Measurements from ENCODE around the gene TM7SF2. TPM values are rescaled to one million over a fixed set of nuclear protein-coding genes. Genes with fewer than 3 reads are reported as not detected.

TM7SF2 gene
- total RNA-seq, 1 experiment from 2014 or later, result 49.5 TPM

- intact Hi-C loops (cut with micrococcal nuclease; ENCODE audit: unreplicated experiment), result no loop called here
- Histone ChIP-seq H3K4me1 (replicated peaks; ENCODE audit: insufficient read depth) (peaks cover 19% of the 10 kb centered on the region), H4K20me1 (ENCODE audit: insufficient read depth) (peaks cover 39% of the 10 kb centered on the region), H3K27me3 (ENCODE audit: insufficient read depth, low read depth) (no peaks in the 10 kb centered on the region), H3F3A (ENCODE audit: insufficient read depth, low read depth) (peaks cover 59% of the 10 kb centered on the region), H3K9me2 (ENCODE audit: insufficient read depth) (no peaks in the 10 kb centered on the region), H3K36me3 (ENCODE audit: low read depth) (peaks cover 49% of the 10 kb centered on the region), H3K79me2 (ENCODE audit: low read depth) (peaks cover 35% of the 10 kb centered on the region), H3K4me3 (no peak overlapping the region), H2AFZ (no peak overlapping the region), H3K4me2 (no peak overlapping the region), H3K27ac (no peak overlapping the region), H3K9me3 (ENCODE audit: insufficient read depth, low read depth) (no peaks in the 10 kb centered on the region)
- ChIA-PET POLR2A (ENCODE audit: unreplicated experiment) (no interaction called here), CTCF (no interaction called here)
- TF ChIP-seq EZH2 (IDR thresholded peaks at IDR 0.05; ENCODE audit: low read depth) (no peak), CTCF (conservative IDR thresholded peaks at IDR 0.05) (no peak)
- BruUV-seq (replicated peaks), result no TSS peak
- no peak for DNase-seq
These were observed 19.7 kb downstream of the TM7SF2 start for GRCh38 chr11:65131417-65131776.

DNA sequence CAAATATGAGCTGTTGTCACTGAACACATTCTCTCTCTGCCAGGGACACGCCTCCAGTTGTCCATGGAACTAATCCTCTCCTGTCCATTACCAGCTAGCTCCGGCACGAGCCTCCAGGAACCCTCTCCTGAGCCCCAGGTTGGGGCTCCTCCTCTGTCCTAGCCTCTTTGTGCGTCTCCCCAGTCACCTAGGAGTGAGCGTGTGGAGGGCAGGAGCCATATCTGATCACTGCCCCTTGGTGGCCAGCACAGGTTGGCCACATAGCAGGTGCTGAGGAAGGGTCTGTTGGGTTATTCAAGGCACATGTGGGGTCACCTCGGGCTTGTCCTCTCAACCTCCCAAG is 20.2 kb downstream of the TM7SF2 start:
- peaks cover 48% of the 10 kb centered on the region for H3K36me3 ChIP-seq (ENCODE audit: low read depth)
- POLR2A ChIA-PET (ENCODE audit: unreplicated experiment), result no interaction called here
- CTCF ChIA-PET, result no interaction called here

DNA sequence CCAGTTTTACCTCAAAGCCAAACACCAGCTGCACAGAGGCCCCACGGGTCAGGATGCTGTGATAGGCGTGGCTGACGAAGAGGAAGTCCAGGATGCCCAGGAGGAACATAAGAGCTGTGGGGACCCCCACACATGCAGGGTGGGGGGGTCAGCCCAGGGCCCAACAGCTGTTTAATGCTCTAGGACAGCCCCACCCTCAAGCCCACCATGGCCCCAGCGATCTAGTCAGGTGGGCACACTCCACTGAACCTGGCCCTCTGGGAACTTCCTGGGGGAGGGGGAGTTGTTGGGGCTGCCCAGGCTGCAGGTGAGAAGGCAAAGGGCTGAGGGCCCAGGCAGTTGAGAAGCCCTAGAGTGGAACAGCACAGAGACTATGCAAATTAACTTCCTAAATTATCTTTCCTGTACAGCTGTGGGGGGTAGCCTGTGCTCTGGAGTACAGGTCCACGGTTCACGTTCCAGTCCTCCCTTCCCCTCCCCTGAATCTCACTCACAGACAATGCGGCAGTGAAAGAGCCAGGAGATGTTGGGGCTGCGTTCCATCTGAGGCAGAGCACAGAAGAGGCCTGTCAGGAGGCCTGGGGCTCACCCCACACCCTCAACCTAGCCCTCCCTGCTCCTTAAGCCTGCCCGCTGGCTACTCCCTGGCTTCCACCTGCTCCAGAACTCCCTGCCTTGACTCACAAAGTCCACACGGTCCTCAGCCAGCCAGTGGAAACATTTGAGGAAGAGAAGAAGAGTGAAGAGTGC is 20.7 kb downstream of the TM7SF2 start:
- Histone ChIP-seq H3K9me2 (ENCODE audit: insufficient read depth) (no peaks in the 10 kb centered on the region), H2AFZ (no peak overlapping the region), H3K36me3 (ENCODE audit: low read depth) (peaks cover 43% of the 10 kb centered on the region), H4K20me1 (ENCODE audit: insufficient read depth) (peaks cover 34% of the 10 kb centered on the region), H3K79me2 (ENCODE audit: low read depth) (peaks cover 35% of the 10 kb centered on the region), H3K4me1 (replicated peaks; ENCODE audit: insufficient read depth) (peaks cover 19% of the 10 kb centered on the region), H3K4me2 (peak overlapping the region; percentile 89), H3K27ac (no peak overlapping the region), H3F3A (ENCODE audit: insufficient read depth, low read depth) (peaks cover 49% of the 10 kb centered on the region), H3K4me3 (peak overlapping the region; percentile 92; the same call in 1 of the 2 replicates), H3K9me3 (ENCODE audit: insufficient read depth, low read depth) (no peaks in the 10 kb centered on the region), H3K27me3 (ENCODE audit: insufficient read depth, low read depth) (no peaks in the 10 kb centered on the region)
- BruUV-seq (replicated peaks), result no TSS peak
- CTCF ChIA-PET, result no interaction called here
- intact Hi-C loops (cut with micrococcal nuclease; ENCODE audit: unreplicated experiment), result no loop called here
- DNase-seq, result no peak
- TF ChIP-seq EZH2 (IDR thresholded peaks at IDR 0.05; ENCODE audit: low read depth) (no peak), CTCF (conservative IDR thresholded peaks at IDR 0.05) (no peak)
- POLR2A ChIA-PET (ENCODE audit: unreplicated experiment), result no interaction called here

More for the DNA sequence above, 20.2 kb downstream of the TM7SF2 start:
- DNase-seq, result no peak
- Histone ChIP-seq H3K4me1 (replicated peaks; ENCODE audit: insufficient read depth) (peaks cover 19% of the 10 kb centered on the region), H3F3A (ENCODE audit: insufficient read depth, low read depth) (peaks cover 54% of the 10 kb centered on the region), H2AFZ (no peak overlapping the region), H3K27ac (no peak overlapping the region), H3K4me2 (no peak overlapping the region), H3K9me3 (ENCODE audit: insufficient read depth, low read depth) (no peaks in the 10 kb centered on the region), H3K9me2 (ENCODE audit: insufficient read depth) (no peaks in the 10 kb centered on the region), H3K4me3 (no peak overlapping the region), H3K79me2 (ENCODE audit: low read depth) (peaks cover 35% of the 10 kb centered on the region), H4K20me1 (ENCODE audit: insufficient read depth) (peaks cover 39% of the 10 kb centered on the region), H3K27me3 (ENCODE audit: insufficient read depth, low read depth) (no peaks in the 10 kb centered on the region)
- TF ChIP-seq EZH2 (IDR thresholded peaks at IDR 0.05; ENCODE audit: low read depth), result no peak
- TF ChIP-seq CTCF (conservative IDR thresholded peaks at IDR 0.05), result no peak
- no TSS peak for BruUV-seq (replicated peaks)
- intact Hi-C loops (cut with micrococcal nuclease; ENCODE audit: unreplicated experiment), result no loop called here
